Cardiac septum (tissue), 1 donor: ENCODE data around the gene RPRD1A. TPM values are rescaled to one million over a fixed set of nuclear protein-coding genes. Genes with fewer than 3 reads are reported as not detected.
"Not testable (repeated sequence)": the region's sequence is repeated elsewhere in the genome, so short reads cannot be mapped to it uniquely, and the experiment has no call there.

Experiments
- DNase-seq: peaks from one replicate; pipeline ENCODE4 v3.0.0-alpha.2; 2020; ENCODE audit warnings: low spot score
- intact Hi-C: fragments of 100-400 bp; cut with DNase I; formaldehyde crosslinking; loops from one replicate; pipeline ENCODE4 v1.14.0; 2022
- long read RNA-seq: library from polyadenylated mRNA; unstranded; transcript quantifications from one replicate; pipeline ENCODE4 v2.0.0, GENCODE V29; 2021
- total RNA-seq: library from RNA; stranded (reverse); fragmentation: NEBNext Ultra II Directional; extraction: Animal tissue kit (Norgen Biotek cat#: 25700); gene quantifications from one replicate; pipeline ENCODE4 v1.2.1, GENCODE V29; 2021
- donor health status: DM: no; HTN: no; CAD: no.

The RPRD1A gene
- 50.7 TPM for total RNA-seq
- long read RNA-seq, full-length matches to known transcripts: 54 of 71 reads
- long read RNA-seq, partial matches to known transcripts: 14 of 71 reads
- long read RNA-seq, other reads (novel, unspliced or antisense): 3 of 71 reads

- peak; percentile 99 for DNase-seq
- intact Hi-C loops: loop anchor here (1.0 to 2.0 kb wide), 2 partner anchors 61 to 95 kb away; partner anchors contain the start of genes ELP2, RMP24 and SLC39A6
These were observed at the start of gene RPRD1A for GRCh38 chr18:36067055-36067957. Gene RPRD1A (minus strand): TSS chr18:36067559. CDS start chr18:36067404, 155 bp downstream.

DNA sequence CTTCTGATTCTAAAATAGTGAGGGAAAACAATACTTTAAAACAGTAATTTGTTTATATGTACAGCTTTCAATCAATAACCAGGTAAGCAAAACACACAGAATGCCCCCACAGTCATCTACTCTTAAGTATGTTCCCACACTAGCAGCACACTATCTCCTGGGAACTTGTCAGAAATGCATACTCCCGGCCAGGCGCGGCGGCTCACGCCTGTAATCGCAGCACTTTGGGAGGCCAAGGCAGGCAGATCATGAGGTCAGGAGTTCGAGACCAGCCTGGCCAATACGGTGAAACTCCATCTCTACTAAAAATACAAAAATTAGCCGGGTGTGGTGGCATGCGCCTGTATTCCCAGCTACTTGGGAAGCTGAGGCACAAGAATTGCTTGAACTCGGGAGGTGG, 49.4 kb upstream of the RPRD1A start:
- intact Hi-C loops, DNase-seq: not testable (repeated sequence)

GRCh38 chr18:36114738-36115137, 47.4 kb upstream of the RPRD1A start:
- no peak for DNase-seq
- intact Hi-C loops: no loop called here

GRCh38 chr18:36114251-36114650, 46.9 kb upstream of the RPRD1A start:
- no peak for DNase-seq
- intact Hi-C loops: no loop called here

- intact Hi-C loops: no loop called here
These were observed 44.9 kb upstream of the RPRD1A start for GRCh38 chr18:36112302-36112701.

GRCh38 chr18:36109737-36110136, 42.4 kb upstream of the RPRD1A start:
- DNase-seq: no peak
- intact Hi-C loops: loop anchor here (10.0 kb wide), 1 partner anchor 695 kb away; no protein-coding TSS in a partner anchor

More at GRCh38 chr18:36112302-36112701, 44.9 kb upstream of the RPRD1A start:
- DNase-seq: no peak

DNA sequence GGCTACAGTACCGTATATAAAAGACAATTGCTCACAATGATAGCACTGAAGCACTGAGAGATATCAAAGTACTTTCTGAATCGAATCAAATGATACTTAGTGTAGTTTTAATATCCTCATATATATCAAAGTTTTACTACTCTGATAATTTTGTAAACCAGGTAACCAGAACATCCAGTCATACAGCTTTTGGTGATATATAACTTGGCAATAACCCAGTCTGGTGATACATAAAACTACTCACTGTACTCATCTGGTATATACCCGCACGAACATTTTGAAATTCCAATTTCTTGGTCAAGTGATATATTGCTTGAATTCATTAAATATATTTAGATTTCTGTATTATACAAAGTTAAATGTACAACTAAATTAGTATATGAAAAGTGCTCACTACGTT, 41.2 kb upstream of the RPRD1A start:
- DNase-seq: no peak
- intact Hi-C loops: loop anchor here (10.0 kb wide), 1 partner anchor 696 kb away; no protein-coding TSS in a partner anchor

DNA sequence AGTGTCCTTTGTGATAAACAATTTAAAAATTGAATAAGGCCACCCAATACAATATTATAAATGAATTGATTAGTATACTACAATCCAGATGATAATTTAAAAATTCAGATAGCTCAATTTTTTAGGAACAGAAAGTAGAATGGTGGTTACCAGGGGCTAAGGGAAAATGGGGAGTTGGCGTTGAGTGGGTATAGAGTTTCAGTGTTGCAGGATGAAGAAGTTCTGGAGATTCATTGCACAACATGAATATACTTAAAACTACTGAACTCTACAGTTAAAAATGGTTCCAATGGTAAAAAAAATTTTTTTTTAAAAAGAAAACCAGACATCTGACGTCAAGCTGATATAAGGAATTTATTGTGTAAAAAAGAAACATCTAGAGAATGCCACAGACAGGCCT, 40.8 kb upstream of the RPRD1A start:
- DNase-seq: no peak
- intact Hi-C loops: loop anchor here (10.0 kb wide), 1 partner anchor 697 kb away; no protein-coding TSS in a partner anchor

DNA sequence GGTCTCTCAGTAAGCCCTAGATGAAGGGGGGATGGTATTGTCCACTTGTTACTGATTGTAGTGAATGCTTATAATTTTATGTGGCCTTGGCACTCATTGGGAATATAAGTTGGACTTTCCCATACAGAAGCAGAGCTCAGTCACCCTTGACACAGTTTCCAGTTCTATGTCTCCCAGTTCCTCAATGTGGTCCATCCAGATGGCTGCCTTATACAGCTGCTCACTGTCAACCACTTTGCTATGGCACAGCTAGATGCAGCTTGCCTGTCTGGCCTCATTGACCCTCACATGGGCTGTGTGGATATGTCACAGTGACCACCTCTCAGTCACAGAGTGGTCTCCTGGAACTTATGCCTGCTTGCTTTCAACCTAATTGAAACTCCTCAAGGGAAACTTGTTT, 40.1 kb upstream of the RPRD1A start:
- intact Hi-C loops: loop anchor here (10.0 kb wide), 1 partner anchor 697 kb away; no protein-coding TSS in a partner anchor

GRCh38 chr18:36104749-36105148, 37.4 kb upstream of the RPRD1A start:
- intact Hi-C loops: loop anchor here (10.0 kb wide), 1 partner anchor 700 kb away; no protein-coding TSS in a partner anchor
- no peak for DNase-seq

More for the DNA sequence above, 40.1 kb upstream of the RPRD1A start:
- DNase-seq: no peak

DNA sequence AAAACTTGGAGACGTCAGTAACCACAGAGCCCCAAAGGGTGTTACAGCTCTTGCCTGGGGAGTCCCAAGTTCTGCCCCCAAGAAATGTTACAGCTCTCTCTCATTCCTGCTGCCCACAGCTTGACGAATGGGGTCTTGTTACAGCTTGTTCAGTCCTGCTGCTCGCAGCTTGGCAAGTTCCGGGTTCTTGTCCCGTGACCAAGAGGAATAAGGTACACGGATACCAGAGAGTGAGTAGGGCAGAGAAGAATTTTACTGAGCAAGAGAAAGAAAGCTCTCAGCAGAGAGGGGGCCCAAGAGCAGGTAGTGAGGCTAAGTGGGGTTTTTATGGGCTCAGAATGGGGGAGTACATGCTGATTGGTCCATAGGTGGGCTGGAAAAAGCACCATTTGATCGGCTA, 34.6 kb upstream of the RPRD1A start:
- intact Hi-C loops: loop anchor here (10.0 kb wide), 1 partner anchor 703 kb away; no protein-coding TSS in a partner anchor
- no peak for DNase-seq

DNA sequence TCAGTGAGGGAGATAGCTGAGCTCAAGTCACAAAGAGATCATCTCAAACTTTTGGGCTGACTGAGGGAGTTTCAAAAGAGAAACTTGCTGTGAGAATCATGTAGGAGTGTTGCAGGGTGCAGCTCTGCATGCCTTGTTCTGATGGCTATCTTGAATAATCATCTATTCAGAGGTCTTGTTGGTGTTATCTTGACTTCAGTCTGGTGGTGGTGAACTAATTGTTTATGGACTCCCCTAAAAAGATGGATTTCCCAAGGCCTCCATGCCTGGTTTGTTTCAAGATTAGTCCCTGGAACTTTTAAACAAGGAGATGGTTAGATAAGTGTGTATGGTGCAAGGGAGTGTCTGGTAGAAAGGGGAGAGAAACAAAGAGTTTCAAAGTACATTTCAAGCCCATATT, 32.0 kb upstream of the RPRD1A start:
- no peak for DNase-seq
- intact Hi-C loops: loop anchor here (5.0 kb wide), 1 partner anchor 82 kb away; no protein-coding TSS in a partner anchor

GRCh38 chr18:36096955-36097354, 29.6 kb upstream of the RPRD1A start:
- intact Hi-C loops: loop anchor here (2.0 to 5.0 kb wide), 2 partner anchors 80 to 188 kb away; no protein-coding TSS in a partner anchor
- no peak for DNase-seq

GRCh38 chr18:36095936-36096519, 28.7 kb upstream of the RPRD1A start:
- intact Hi-C loops: loop anchor here (2.0 to 5.0 kb wide), 2 partner anchors 79 to 189 kb away; no protein-coding TSS in a partner anchor

GRCh38 chr18:36094431-36094830, 27.1 kb upstream of the RPRD1A start:
- DNase-seq: no peak

More at GRCh38 chr18:36095936-36096519, 28.7 kb upstream of the RPRD1A start:
- no peak for DNase-seq

GRCh38 chr18:36092116-36092515, 24.8 kb upstream of the RPRD1A start:
- intact Hi-C loops, DNase-seq: not testable (repeated sequence)

More at GRCh38 chr18:36094431-36094830, 27.1 kb upstream of the RPRD1A start:
- intact Hi-C loops: no loop called here

DNA sequence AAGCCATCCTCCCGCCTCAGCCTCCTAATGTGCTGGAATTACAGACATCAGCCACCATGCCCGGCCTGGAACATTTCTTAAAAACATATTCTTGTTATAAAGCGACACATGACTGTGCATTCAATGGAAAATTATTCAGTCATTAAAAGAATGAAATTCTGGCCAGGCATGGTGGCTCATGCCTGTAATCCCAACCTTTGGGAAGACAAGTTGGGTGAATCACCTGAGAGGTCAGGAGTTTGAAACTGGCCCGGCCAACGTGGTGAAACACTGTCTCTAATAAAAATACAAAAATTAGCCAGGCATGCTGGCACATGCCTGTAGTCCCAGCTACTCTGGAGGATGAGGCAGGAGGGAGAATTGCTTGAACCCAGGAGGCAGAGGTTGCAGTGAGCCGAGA, 21.6 kb upstream of the RPRD1A start:
- DNase-seq: no peak
- intact Hi-C loops: no loop called here

GRCh38 chr18:36088256-36088655, 20.9 kb upstream of the RPRD1A start:
- DNase-seq: no peak
- intact Hi-C loops: no loop called here

DNA sequence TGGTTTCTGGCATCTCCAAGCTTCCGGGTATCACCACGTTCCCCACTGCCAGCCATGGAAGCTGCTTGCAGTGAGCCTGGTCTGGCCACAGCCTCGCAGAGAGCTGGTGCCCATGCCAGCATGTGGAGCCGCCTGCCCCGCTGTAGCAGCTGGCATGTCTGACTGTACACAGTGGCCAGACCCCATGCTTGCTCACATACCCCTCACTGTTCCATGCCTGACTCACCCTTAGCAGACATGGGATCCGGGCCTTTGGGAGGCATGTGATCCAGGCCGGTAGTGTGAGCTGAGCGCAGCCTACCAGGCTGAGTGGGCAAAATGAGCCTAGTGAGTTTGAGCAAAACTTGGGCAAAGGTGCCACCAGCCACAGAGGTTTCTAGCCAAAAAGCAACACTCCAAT, 18.8 kb upstream of the RPRD1A start:
- DNase-seq: no peak
- intact Hi-C loops: no loop called here

GRCh38 chr18:36085195-36085594, 17.8 kb upstream of the RPRD1A start:
- DNase-seq: no peak
- intact Hi-C loops: no loop called here
